Measurements from ENCODE around the gene HGS. TPM values are rescaled to one million over a fixed set of nuclear protein-coding genes. Genes with fewer than 3 reads are reported as not detected.
A peak's percentile ranks its signal among the peaks of the same experiment; 100 is the strongest.

HGS gene
- total RNA-seq, 1 donor from 2014 or later, result 92.0 TPM

DNA sequence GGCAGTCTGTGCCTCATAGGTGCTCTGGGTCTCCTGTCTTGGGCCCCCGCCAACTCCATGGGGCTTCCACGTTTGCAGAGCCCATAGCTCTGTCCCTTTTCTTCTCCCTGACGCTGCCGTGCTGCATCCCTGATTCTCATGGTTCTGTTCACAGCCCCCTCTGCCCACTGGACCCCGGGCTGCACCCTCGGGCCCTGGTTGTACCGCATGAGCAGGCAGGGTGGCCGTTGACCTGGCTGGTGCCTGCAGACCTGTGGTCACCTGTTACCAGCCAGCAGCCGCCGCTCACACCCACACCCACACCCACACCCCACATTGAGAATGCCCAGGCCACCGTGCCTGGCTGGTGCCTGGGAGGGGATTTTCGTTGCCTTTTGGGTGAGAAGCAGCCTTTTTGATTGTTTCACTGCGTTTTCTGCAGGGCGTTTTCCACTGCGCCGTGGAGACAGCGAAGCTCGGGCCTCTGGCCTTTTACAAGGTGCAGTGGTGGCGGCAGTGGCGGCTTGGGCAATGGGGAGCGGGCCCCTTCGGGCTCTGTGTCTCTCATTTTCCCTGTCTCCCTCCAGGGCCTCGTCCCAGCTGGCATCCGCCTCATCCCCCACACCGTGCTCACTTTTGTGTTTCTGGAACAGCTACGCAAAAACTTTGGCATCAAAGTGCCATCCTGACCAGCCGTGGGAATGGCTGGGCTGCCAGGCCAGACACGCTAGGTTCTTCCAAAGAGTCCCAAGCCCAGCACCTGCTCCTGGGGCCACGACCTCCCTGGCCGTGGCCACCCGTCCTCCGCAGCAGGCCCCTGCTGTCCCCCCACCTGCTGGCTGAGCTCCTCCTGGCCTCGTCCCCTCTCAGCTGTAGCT lies 35.8 kb downstream of the HGS start:
- Histone ChIP-seq H3K9me3 (no peaks in the 10 kb centered on the region), H3K4me3 (no peak overlapping the region), H3K4me1 (peaks cover 9% of the 10 kb centered on the region), H3K36me3 (no peaks in the 10 kb centered on the region), H3K27ac (no peak overlapping the region), H3K27me3 (ENCODE audit: low read depth) (no peaks in the 10 kb centered on the region)
- DNase-seq (peak; percentile 40), ATAC-seq (no peak)
- no peak for TF ChIP-seq CTCF (IDR thresholded peaks at IDR 0.05)
- intact Hi-C loops (cut with DNase I), result no loop called here

DNA sequence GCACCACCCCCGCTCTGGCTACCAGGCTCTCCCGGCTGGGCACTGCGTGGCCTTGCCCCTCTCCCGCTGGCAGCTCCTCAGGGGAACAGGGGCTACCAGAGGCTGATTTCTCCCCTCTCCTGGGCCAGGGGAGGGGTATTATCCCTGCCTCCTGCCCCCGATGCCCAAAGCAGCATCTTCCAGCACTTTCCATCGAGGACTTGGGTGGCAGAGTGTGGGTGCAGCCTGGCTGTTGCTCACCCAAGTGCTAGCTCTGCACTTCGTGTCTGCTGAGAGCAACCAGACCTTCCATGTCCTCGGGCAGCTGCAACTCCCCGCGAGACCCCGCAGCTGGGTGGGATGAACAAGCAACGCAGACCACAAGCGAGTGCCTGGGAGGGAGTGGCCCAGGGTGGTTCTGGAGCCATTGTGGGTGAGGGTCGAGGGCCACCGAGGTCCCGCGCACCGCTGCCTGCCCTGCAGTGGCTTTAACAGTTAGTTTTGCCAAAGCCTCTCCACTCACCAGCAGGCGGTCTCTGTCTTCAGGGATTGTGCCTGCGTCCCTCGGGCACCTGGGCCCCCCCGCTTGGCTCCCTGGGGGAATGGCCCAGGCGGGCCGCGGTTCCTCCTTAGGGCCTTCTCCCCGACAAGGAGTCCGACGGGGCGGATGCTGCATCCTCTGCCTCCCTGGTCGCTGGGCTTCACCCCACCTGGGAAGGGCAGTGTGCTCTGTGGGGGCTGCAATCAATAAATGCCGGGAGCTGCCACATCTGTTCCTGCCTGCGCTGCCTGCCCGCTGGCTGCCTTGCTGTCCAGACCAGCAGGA lies 36.7 kb downstream of the HGS start:
- H3K27ac ChIP-seq, result no peak overlapping the region
- intact Hi-C loops (cut with DNase I), result no loop called here
- H3K27me3 ChIP-seq (ENCODE audit: low read depth), result no peaks in the 10 kb centered on the region
- DNase-seq (peak; percentile 41), ATAC-seq (no peak)
- H3K36me3 ChIP-seq, result no peaks in the 10 kb centered on the region
- peaks cover 9% of the 10 kb centered on the region for H3K4me1 ChIP-seq
- no peak for TF ChIP-seq CTCF (IDR thresholded peaks at IDR 0.05)
- no peaks in the 10 kb centered on the region for H3K9me3 ChIP-seq
- H3K4me3 ChIP-seq, result no peak overlapping the region

GRCh38 chr17:81722184-81723120 lies 38.6 kb downstream of the HGS start:
- intact Hi-C loops (cut with DNase I), result no loop called here
- ATAC-seq, result peak; percentile 94 to 95
- peak overlapping the region; percentile 24 for H3K27ac ChIP-seq

GRCh38 chr17:81723651-81724209 lies 39.9 kb downstream of the HGS start:
- Histone ChIP-seq H3K27me3 (ENCODE audit: low read depth) (peaks cover 5% of the 10 kb centered on the region), H3K4me1 (peaks cover 9% of the 10 kb centered on the region), H3K36me3 (no peaks in the 10 kb centered on the region), H3K4me3 (no peak overlapping the region), H3K27ac (no peak overlapping the region), H3K9me3 (no peaks in the 10 kb centered on the region)
- ATAC-seq (no peak), DNase-seq (no peak)
- TF ChIP-seq CTCF (IDR thresholded peaks at IDR 0.05), result no peak
- intact Hi-C loops (cut with DNase I), result no loop called here

More at GRCh38 chr17:81722184-81723120, 38.6 kb downstream of the HGS start:
- Histone ChIP-seq H3K4me3 (no peak overlapping the region), H3K36me3 (no peaks in the 10 kb centered on the region), H3K4me1 (peaks cover 9% of the 10 kb centered on the region), H3K27me3 (ENCODE audit: low read depth) (peaks cover 3% of the 10 kb centered on the region), H3K9me3 (no peaks in the 10 kb centered on the region)
- no peak for TF ChIP-seq CTCF (IDR thresholded peaks at IDR 0.05)
- DNase-seq, result peak; percentile 83

DNA sequence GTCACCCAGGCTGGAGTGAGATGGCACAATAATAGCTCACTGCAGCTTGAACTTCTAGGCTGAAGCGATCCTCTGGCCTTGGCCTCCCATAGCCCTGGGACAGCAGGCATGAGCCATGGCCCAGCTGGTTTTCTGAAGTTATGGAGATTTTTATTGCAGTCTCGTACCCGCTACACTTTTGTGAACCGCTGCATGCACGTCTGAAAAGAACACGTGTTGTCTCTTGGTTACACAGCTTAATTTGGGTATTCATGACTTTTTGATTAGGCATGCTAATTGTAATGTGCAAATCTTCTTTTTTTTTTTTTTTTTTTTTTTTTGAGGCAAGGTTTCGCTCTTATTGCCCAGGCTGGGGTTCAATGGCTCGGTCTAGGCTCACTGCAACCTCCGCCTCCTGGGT lies 41.6 kb downstream of the HGS start:
- DNase-seq, result no peak
- intact Hi-C loops (cut with DNase I), result no loop called here

More for the DNA sequence above, 41.6 kb downstream of the HGS start:
- no peak for TF ChIP-seq CTCF (IDR thresholded peaks at IDR 0.05)
- H3K27me3 ChIP-seq (ENCODE audit: low read depth), result peaks cover 15% of the 10 kb centered on the region
- no peaks in the 10 kb centered on the region for H3K9me3 ChIP-seq
- peaks cover 9% of the 10 kb centered on the region for H3K4me1 ChIP-seq
- H3K27ac ChIP-seq, result no peak overlapping the region
- H3K36me3 ChIP-seq, result no peaks in the 10 kb centered on the region
- no peak for ATAC-seq
- H3K4me3 ChIP-seq, result no peak overlapping the region

Measured in lower lobe of right lung (tissue), 2 donors.